OCI-LY3 (cell line): Measurements from ENCODE around the gene ITM2B.

Experiments used
- H2AFZ ChIP-seq: fragments of 200-600, 300-600 bp; shearing (Covaris generic); 2 replicates; pipeline ENCODE4 v1.6.0; 2014; ENCODE audit warnings: antibody characterized with exemption, low read depth, low read length
- H3K27ac ChIP-seq: fragments of 200-600, 300-600 bp; sonication (generic); 2 replicates; pipeline ENCODE4 v1.5.1; 2014; ENCODE audit warnings: mild to moderate bottlenecking, low read length, moderate library complexity, mixed read lengths
- H3K27me3 ChIP-seq: fragments of 200-600, 300-600 bp; sonication (generic); 2 replicates; pipeline ENCODE4 v1.6.1; 2014; ENCODE audit warnings: low read depth, low read length, mixed read lengths
- H3K36me3 ChIP-seq: fragments of 200-600, 300-600 bp; sonication (generic); replicated peaks from 2 replicates; pipeline ENCODE3; 2014; ENCODE audit warnings: low read depth, low read length, mixed read lengths
- H3K4me1 ChIP-seq: fragments of 300-600, 200-600 bp; sonication (generic); 2 replicates; pipeline ENCODE4 v1.6.1; 2014; ENCODE audit warnings: low read length, mixed read lengths
- H3K4me2 ChIP-seq: fragments of 200-600, 300-600 bp; sonication (generic); 2 replicates; pipeline ENCODE4 v1.6.1; 2014; ENCODE audit warnings: low read length, mixed read lengths
- H3K4me3 ChIP-seq: fragments of 300-600, 200-600 bp; sonication (generic); 2 replicates; pipeline ENCODE4 v1.5.1; 2014; ENCODE audit warnings: antibody characterized with exemption, mild to moderate bottlenecking, low read length, moderate library complexity
- H3K79me2 ChIP-seq: fragments of 300-600, 200-600 bp; shearing (Covaris generic); 2 replicates; pipeline ENCODE4 v1.6.1; 2014; ENCODE audit warnings: mild to moderate bottlenecking, low read length, mixed read lengths
- H3K9ac ChIP-seq: fragments of 300-600, 200-600 bp; shearing (Covaris generic); 2 replicates; pipeline ENCODE4 v1.6.0; 2014; ENCODE audit warnings: mild to moderate bottlenecking, low read length, moderate library complexity
- H3K9me3 ChIP-seq: fragments of 200-600, 300-600 bp; shearing (Covaris generic); 2 replicates; pipeline ENCODE4 v1.6.1; 2014; ENCODE audit warnings: low read length, mixed read lengths; ENCODE audit not compliant: insufficient read depth
- H4K20me1 ChIP-seq: fragments of 200-600, 300-600 bp; sonication (generic); 2 replicates; pipeline ENCODE4 v1.6.1; 2016; ENCODE audit warnings: low read length, mixed read lengths; ENCODE audit not compliant: insufficient read depth
- CTCF ChIP-seq: fragments of 200-600, 300-600 bp; sonication (generic); IDR thresholded peaks from 2 replicates; pipeline ENCODE4 v1.5.1; 2014; ENCODE audit warnings: antibody characterized with exemption, low read length, low read depth
- EZH2phosphoT487 ChIP-seq: fragments of 200-600 bp; shearing (Covaris generic); IDR thresholded peaks from 2 replicates; pipeline ENCODE4 v1.6.1; 2018; ENCODE audit warnings: antibody characterized with exemption, mixed run types, low read depth

Gene ITM2B

DNA sequence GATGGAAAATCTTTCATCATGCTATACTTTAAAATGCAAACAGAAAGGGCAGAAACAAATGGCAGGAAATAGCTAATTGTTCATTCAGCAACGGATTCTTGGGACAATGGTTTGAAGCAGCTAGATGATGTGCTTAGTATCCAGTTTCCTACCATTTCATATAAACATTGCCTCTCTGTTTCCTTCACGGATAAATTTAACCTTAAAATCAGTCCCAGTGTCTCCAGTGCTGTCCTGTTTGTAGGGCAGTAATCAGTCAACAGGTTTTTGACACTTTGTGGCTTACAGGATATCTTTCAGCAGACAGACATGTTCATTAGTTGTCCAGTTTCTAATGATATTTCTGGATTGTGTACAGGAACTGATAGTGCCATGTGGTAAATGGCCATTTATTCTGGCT is 45.8 kb downstream of the ITM2B start:
- Histone ChIP-seq H4K20me1 (no peaks in the 10 kb centered on the region), H3K4me2 (no peak overlapping the region), H3K79me2 (no peaks in the 10 kb centered on the region), H3K27ac (no peak overlapping the region), H3K4me3 (no peak overlapping the region), H2AFZ (no peak overlapping the region), H3K27me3 (peaks cover 6% of the 10 kb centered on the region; the same call in 1 of the 2 replicates), H3K36me3 (no peaks in the 10 kb centered on the region), H3K9ac (no peak overlapping the region), H3K4me1 (0 out of 2 replicates have a peak, but pooled peaks cover 3% of the 10 kb centered on the region), H3K9me3 (no peaks in the 10 kb centered on the region)
- TF ChIP-seq EZH2phosphoT487: no peak

DNA sequence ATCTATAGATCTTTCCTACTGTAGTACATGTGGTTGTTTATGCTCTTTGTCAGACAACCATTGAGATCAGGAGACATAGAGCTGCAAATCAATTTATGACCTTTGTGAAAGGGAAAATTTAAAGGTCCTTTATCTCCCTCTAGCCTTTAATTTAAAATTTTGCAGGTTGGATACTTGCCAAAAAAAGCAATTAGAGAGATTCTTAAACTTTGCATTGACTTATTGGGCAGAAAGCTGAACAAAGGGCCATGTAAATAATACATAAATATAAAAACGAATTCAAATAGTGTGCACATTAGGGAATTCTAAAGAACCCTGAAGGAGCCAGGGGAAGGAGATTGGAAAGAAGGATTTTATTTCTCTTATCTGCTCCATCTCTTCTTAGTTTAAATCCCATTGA is 48.5 kb downstream of the ITM2B start:
- no peaks in the 10 kb centered on the region for H3K9me3 ChIP-seq
- H3K9ac ChIP-seq: no peak overlapping the region
- no peak overlapping the region for H2AFZ ChIP-seq
- no peaks in the 10 kb centered on the region for H4K20me1 ChIP-seq
- H3K4me3 ChIP-seq: no peak overlapping the region
- no peaks in the 10 kb centered on the region for H3K4me1 ChIP-seq
- TF ChIP-seq EZH2phosphoT487: no peak
- no peak for TF ChIP-seq CTCF
- no peaks in the 10 kb centered on the region for H3K79me2 ChIP-seq
- H3K27ac ChIP-seq: no peak overlapping the region
- H3K4me2 ChIP-seq: no peak overlapping the region
- no peaks in the 10 kb centered on the region for H3K36me3 ChIP-seq
- peaks cover 6% of the 10 kb centered on the region; the same call in 1 of the 2 replicates for H3K27me3 ChIP-seq

DNA sequence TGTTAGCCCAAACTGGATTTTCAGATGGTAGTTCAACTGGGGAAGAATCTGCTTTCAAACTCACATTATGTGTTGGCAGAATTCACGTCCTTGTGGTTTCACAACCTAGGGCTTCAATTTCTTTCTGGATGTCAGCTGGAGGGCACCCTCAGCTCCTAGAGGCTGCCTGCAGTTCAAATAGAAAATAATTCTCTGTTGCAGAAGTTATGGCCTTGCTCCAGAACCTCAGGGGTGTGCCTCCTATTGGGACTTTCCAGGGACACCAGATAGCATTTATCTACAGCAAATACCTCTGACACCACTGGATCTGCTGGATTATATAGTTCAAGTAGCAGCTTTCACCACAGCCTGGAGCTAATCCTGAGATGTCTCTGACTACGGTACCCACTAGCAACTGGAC is 58.7 kb downstream of the ITM2B start:
- H4K20me1 ChIP-seq: no peaks in the 10 kb centered on the region
- no peak overlapping the region for H3K4me2 ChIP-seq

GRCh38 chr13:48292650-48293049 is 59.6 kb downstream of the ITM2B start:
- no peak overlapping the region for H3K4me2 ChIP-seq
- H3K9ac ChIP-seq: no peak overlapping the region
- no peaks in the 10 kb centered on the region for H3K36me3 ChIP-seq
- no peaks in the 10 kb centered on the region for H3K9me3 ChIP-seq
- H2AFZ ChIP-seq: no peak overlapping the region
- no peaks in the 10 kb centered on the region for H3K4me1 ChIP-seq
- peaks cover 14% of the 10 kb centered on the region for H3K27me3 ChIP-seq
- H4K20me1 ChIP-seq: no peaks in the 10 kb centered on the region
- H3K27ac ChIP-seq: no peak overlapping the region
- no peak overlapping the region for H3K4me3 ChIP-seq
- TF ChIP-seq EZH2phosphoT487 (no peak), CTCF (no peak)
- H3K79me2 ChIP-seq: no peaks in the 10 kb centered on the region

More for the DNA sequence above, 58.7 kb downstream of the ITM2B start:
- Histone ChIP-seq H3K27ac (no peak overlapping the region), H3K4me1 (no peaks in the 10 kb centered on the region), H3K4me3 (no peak overlapping the region), H2AFZ (no peak overlapping the region), H3K27me3 (peaks cover 14% of the 10 kb centered on the region), H3K9ac (no peak overlapping the region), H3K36me3 (no peaks in the 10 kb centered on the region), H3K79me2 (no peaks in the 10 kb centered on the region), H3K9me3 (no peaks in the 10 kb centered on the region)
- no peak for TF ChIP-seq EZH2phosphoT487
- TF ChIP-seq CTCF: no peak

- Histone ChIP-seq H3K79me2 (no peaks in the 10 kb centered on the region), H3K27ac (no peak overlapping the region), H3K4me2 (no peak overlapping the region), H4K20me1 (no peaks in the 10 kb centered on the region), H3K9me3 (no peaks in the 10 kb centered on the region), H3K36me3 (no peaks in the 10 kb centered on the region), H3K4me1 (no peaks in the 10 kb centered on the region), H3K4me3 (no peak overlapping the region), H3K9ac (no peak overlapping the region), H3K27me3 (peaks cover 7% of the 10 kb centered on the region; the same call in 1 of the 2 replicates), H2AFZ (no peak overlapping the region)
- no peak for TF ChIP-seq CTCF
- TF ChIP-seq EZH2phosphoT487: no peak
Measured at GRCh38 chr13:48294653-48295052, 61.6 kb downstream of the ITM2B start.
